Activated T-helper 1 cell treated with anti-CD3 and anti-CD28 coated beads, Interleukin-12 subunit alpha, Interleukin-12 subunit beta, Interleukin-2, Interleukin-4 antibody, amounts not matched to agents 30 ng/mL and 10 ng/mL and 1 ng/mL, durations not matched to agents 14 hours and 24 hours and 36 hours (primary cell): Measurements from ENCODE around the gene LGR6. TPM values are rescaled to one million over a fixed set of nuclear protein-coding genes. Genes with fewer than 3 reads are reported as not detected.

Source experiments
- DNase-seq: peaks from one replicate; pipeline ENCODE4 v3.0.0; 2021; ENCODE audit warnings: low spot score
- H3K27ac Mint-ChIP-seq: one replicate; pipeline ENCODE4 v1.8.0; 2021; ENCODE audit warnings: mild to moderate bottlenecking, mixed read lengths
- H3K27me3 Mint-ChIP-seq: one replicate; pipeline ENCODE4 v1.8.0; 2022; ENCODE audit warnings: mild to moderate bottlenecking, moderate library complexity, mixed read lengths; ENCODE audit not compliant: insufficient read depth
- H3K36me3 Mint-ChIP-seq: one replicate; pipeline ENCODE4 v1.8.0; 2021; ENCODE audit warnings: low read depth, mixed read lengths
- H3K4me1 Mint-ChIP-seq: one replicate; pipeline ENCODE4 v1.8.0; 2021; ENCODE audit warnings: low read depth, mixed read lengths
- H3K4me3 Mint-ChIP-seq: one replicate; pipeline ENCODE4 v1.8.0; 2021; ENCODE audit warnings: mild to moderate bottlenecking, moderate library complexity, mixed read lengths
- H3K9me3 Mint-ChIP-seq: one replicate; pipeline ENCODE4 v1.8.0; 2021; ENCODE audit warnings: mixed read lengths
- intact Hi-C: fragments of 100-400 bp; cut with micrococcal nuclease; formaldehyde crosslinking; loops from one replicate; pipeline ENCODE4 v1.15.1; 2024
- total RNA-seq: library from RNA; stranded (reverse); gene quantifications from 2 replicates; pipeline ENCODE4 v1.2.3, GENCODE V29; 2022

The LGR6 gene
- total RNA-seq, 1 donor from 2014 or later, result not detected

- no peak overlapping the region for H3K27ac Mint-ChIP-seq
- no peak for DNase-seq
- H3K4me3 Mint-ChIP-seq, result no peak overlapping the region
- intact Hi-C loops, result no loop called here
- no peaks in the 10 kb centered on the region for H3K36me3 Mint-ChIP-seq
- no peaks in the 10 kb centered on the region for H3K9me3 Mint-ChIP-seq
- H3K27me3 Mint-ChIP-seq, result peaks cover 17% of the 10 kb centered on the region
- H3K4me1 Mint-ChIP-seq, result no peaks in the 10 kb centered on the region
Observed at GRCh38 chr1:202201971-202202370, 8.4 kb downstream of the LGR6 start.

GRCh38 chr1:202202500-202203168 is 9.0 kb downstream of the LGR6 start:
- H3K9me3 Mint-ChIP-seq, result no peaks in the 10 kb centered on the region
- intact Hi-C loops, result no loop called here
- H3K36me3 Mint-ChIP-seq, result no peaks in the 10 kb centered on the region
- no peak overlapping the region for H3K27ac Mint-ChIP-seq
- peaks cover 13% of the 10 kb centered on the region for H3K27me3 Mint-ChIP-seq
- no peaks in the 10 kb centered on the region for H3K4me1 Mint-ChIP-seq
- H3K4me3 Mint-ChIP-seq, result no peak overlapping the region
- DNase-seq, result no peak

GRCh38 chr1:202203238-202204039 is 9.8 kb downstream of the LGR6 start:
- Mint-ChIP-seq H3K27ac (no peak overlapping the region), H3K9me3 (no peaks in the 10 kb centered on the region), H3K36me3 (no peaks in the 10 kb centered on the region), H3K4me3 (no peak overlapping the region), H3K4me1 (no peaks in the 10 kb centered on the region), H3K27me3 (peaks cover 10% of the 10 kb centered on the region)
- intact Hi-C loops, result no loop called here
- no peak for DNase-seq

- H3K27ac Mint-ChIP-seq, result no peak overlapping the region
- no peak for DNase-seq
- H3K4me3 Mint-ChIP-seq, result no peak overlapping the region
- intact Hi-C loops, result no loop called here
- H3K9me3 Mint-ChIP-seq, result no peaks in the 10 kb centered on the region
- peaks cover 6% of the 10 kb centered on the region for H3K27me3 Mint-ChIP-seq
- H3K4me1 Mint-ChIP-seq, result no peaks in the 10 kb centered on the region
- no peaks in the 10 kb centered on the region for H3K36me3 Mint-ChIP-seq
Observed at GRCh38 chr1:202204065-202204464, 10.5 kb downstream of the LGR6 start.

DNA sequence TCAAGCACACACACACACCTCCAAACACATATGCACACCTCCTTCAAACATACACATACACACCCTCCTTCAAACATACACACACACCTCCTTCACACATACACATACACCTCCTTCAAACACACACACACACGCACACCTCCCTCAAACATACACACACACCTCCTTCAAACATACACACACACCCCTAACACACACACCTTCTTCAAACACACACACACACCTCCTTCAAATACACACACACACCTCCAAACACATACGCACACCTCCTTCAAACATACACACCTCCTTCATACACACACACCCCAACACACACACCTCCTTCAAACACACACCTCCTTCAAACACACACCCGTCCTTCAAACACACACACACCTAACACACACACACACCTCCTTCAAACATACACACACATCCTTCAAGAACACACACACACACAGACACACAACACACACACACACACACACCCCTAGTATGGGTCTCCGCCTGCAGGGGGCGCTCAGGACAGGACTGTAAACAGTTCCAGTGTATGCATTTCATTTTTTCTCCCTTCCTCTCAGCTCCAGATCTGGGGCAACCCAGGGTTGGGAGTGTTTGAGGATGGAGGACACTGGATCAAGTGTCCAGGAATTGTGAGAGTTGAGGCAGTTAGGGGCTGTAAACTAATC is 12.1 kb downstream of the LGR6 start:
- Mint-ChIP-seq H3K27me3 (peaks cover 6% of the 10 kb centered on the region), H3K4me1 (no peaks in the 10 kb centered on the region), H3K9me3 (no peaks in the 10 kb centered on the region), H3K36me3 (no peaks in the 10 kb centered on the region), H3K27ac (no peak overlapping the region), H3K4me3 (no peak overlapping the region)
- no peak for DNase-seq
- intact Hi-C loops, result no loop called here

DNA sequence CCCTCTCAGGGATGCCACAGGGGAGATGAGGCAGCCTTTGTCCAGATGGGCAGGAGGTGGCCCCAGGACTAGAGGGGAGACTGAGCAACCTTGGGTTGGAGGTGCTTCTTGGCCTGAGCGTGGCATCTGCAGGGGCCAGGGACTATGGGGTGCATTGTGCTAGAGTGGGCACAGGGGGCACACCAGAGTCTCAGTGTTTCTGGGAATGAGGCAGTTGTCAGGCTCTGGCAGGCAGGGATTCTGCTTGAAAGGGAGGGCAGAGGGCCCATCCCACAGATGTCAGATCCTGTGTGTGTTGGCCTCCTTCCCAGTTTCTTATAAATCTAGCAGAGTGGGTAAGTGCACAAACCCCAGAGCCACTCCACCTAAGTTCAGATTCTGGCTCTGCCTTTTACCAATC is 13.7 kb downstream of the LGR6 start:
- Mint-ChIP-seq H3K9me3 (no peaks in the 10 kb centered on the region), H3K27me3 (peaks cover 14% of the 10 kb centered on the region), H3K27ac (no peak overlapping the region), H3K4me1 (no peaks in the 10 kb centered on the region), H3K4me3 (no peak overlapping the region), H3K36me3 (no peaks in the 10 kb centered on the region)
- no peak for DNase-seq
- intact Hi-C loops, result no loop called here

DNA sequence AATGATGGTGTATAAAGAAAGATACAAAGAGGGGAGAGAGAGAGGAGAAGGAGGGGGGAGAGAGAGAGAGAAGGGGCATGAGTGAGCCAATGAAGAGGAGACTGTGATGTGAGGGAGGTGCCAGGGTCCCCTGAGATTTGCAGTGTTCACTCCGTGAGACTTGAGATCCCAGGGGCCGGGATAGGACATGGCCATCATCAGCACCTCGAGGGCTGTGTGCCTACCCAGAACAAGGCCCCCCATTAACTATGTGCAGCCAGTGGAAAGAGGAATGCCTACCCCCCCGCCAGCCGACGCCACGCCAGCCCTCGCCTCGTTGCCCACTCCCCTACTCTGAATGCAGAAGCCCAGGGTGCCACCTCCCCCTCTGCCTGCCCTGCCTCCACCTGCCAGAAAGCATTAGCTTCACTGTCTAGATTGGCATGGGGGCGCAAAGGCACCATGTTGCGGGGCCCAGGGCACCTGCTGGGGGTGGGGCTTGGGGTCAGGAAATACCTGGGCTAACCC is 14.8 kb downstream of the LGR6 start:
- no peak overlapping the region for H3K4me3 Mint-ChIP-seq
- H3K4me1 Mint-ChIP-seq, result no peaks in the 10 kb centered on the region
- intact Hi-C loops, result no loop called here
- H3K27me3 Mint-ChIP-seq, result peaks cover 24% of the 10 kb centered on the region
- H3K36me3 Mint-ChIP-seq, result no peaks in the 10 kb centered on the region
- no peaks in the 10 kb centered on the region for H3K9me3 Mint-ChIP-seq
- H3K27ac Mint-ChIP-seq, result no peak overlapping the region
- DNase-seq, result no peak

- Mint-ChIP-seq H3K27me3 (peaks cover 39% of the 10 kb centered on the region), H3K36me3 (no peaks in the 10 kb centered on the region), H3K4me3 (no peak overlapping the region), H3K9me3 (no peaks in the 10 kb centered on the region), H3K4me1 (no peaks in the 10 kb centered on the region), H3K27ac (no peak overlapping the region)
- intact Hi-C loops, result no loop called here
- DNase-seq, result no peak
Observed at GRCh38 chr1:202210385-202210784, 16.8 kb downstream of the LGR6 start.

- no peak overlapping the region for H3K27ac Mint-ChIP-seq
Observed at GRCh38 chr1:202210969-202211368, 17.4 kb downstream of the LGR6 start.

DNA sequence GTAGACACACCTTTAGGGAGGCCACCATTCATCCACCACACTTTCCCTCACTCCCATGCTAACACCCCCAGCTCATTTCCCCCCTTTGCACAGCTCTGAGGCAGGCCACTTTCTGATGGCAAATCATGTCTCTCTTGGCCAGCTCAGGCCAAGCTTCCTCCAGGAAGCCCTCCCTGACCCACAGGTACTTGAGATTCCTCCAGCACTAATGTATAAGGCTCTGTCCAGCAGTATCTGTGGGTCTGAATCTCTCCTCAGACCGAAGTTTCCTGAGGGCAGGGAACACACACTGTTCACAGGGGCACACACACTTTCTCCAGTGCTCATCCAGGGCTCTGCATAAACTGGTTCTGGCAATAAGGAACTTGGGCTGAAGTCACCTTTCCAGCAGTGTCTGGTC is 19.2 kb downstream of the LGR6 start:
- H3K4me1 Mint-ChIP-seq, result no peaks in the 10 kb centered on the region
- no peak overlapping the region for H3K4me3 Mint-ChIP-seq
- no peaks in the 10 kb centered on the region for H3K36me3 Mint-ChIP-seq
- intact Hi-C loops, result no loop called here
- H3K27me3 Mint-ChIP-seq, result peaks cover 47% of the 10 kb centered on the region
- no peak overlapping the region for H3K27ac Mint-ChIP-seq
- no peak for DNase-seq
- no peaks in the 10 kb centered on the region for H3K9me3 Mint-ChIP-seq

More at GRCh38 chr1:202210969-202211368, 17.4 kb downstream of the LGR6 start:
- H3K9me3 Mint-ChIP-seq, result no peaks in the 10 kb centered on the region
- H3K27me3 Mint-ChIP-seq, result peaks cover 43% of the 10 kb centered on the region
- intact Hi-C loops, result no loop called here
- no peaks in the 10 kb centered on the region for H3K4me1 Mint-ChIP-seq
- no peak for DNase-seq
- no peaks in the 10 kb centered on the region for H3K36me3 Mint-ChIP-seq
- H3K4me3 Mint-ChIP-seq, result no peak overlapping the region

DNA sequence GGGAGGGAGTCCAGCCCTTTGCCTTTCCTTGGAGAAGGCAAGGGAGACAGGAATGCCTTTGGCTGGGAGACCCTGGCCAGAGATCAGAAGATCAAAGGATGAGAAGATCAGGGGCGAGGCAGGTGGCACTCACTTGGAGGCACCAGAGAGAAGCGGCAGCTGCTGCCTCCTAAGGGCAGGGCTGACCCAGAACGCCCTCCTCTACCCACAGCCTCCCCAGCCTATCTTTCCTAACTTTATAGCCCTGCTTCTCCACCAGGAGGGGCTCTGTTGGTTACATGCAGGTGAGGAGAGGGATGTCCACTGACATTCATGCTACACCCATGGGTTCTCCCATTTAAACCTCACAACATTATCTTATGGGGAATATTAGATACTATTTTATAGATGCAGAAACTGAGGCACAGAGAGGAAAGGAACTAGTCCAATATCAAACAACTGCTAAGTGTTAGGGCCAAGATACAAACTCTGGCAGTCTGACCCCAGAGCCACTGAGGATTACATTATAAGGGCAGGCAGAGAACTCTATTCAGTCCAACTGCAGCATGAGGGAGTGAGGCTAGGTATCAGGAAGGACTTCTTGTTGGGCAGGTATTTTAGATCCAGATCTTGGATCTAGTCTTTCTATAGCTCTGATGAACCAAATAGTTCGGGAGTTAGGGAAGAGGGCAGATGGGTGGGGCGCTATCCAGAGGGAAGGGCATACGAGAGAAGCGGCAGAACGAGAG is 19.9 kb downstream of the LGR6 start:
- H3K36me3 Mint-ChIP-seq, result no peaks in the 10 kb centered on the region
- no peaks in the 10 kb centered on the region for H3K4me1 Mint-ChIP-seq
- intact Hi-C loops, result no loop called here
- DNase-seq, result no peak
- H3K9me3 Mint-ChIP-seq, result no peaks in the 10 kb centered on the region
- H3K27ac Mint-ChIP-seq, result no peak overlapping the region
- no peak overlapping the region for H3K4me3 Mint-ChIP-seq
- H3K27me3 Mint-ChIP-seq, result peaks cover 44% of the 10 kb centered on the region

DNA sequence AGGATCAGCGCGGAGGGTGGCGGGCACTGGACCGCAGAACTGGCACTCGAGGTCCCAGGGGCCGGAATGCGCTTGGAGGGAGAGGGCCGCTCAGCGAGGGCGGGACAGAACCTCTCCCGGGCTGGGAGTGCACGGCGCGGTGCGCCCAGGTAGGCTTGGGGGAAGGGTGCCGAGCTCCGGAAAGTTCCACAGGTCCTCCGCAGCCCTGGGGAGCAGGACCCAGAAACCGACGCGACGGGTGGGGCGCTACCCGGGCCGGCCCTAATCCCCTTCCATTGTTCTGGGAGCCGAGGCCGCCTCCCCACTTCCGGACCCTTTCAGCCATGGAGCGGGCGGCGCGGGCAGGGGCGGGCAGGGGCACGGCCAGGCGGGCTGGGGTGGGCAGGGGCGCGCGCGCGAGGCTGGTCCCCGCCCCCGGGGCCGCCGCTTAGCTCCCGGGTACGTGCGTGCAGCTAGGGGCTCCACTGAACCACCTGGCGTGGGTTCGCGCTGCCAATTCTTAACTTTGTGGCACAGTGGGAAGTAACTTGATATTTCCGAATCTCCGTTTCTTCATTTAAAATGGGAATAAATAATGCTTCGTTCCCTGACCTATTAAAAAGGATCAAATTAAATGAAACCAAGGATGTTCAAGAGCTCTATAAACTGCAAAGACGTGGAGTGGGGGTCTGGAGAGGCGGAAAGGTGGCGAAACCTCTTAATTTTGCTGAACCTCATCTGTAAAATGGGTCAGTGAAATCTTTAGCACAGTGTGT is 20.7 kb downstream of the LGR6 start:
- Mint-ChIP-seq H3K4me3 (no peak overlapping the region), H3K36me3 (no peaks in the 10 kb centered on the region), H3K4me1 (no peaks in the 10 kb centered on the region), H3K9me3 (no peaks in the 10 kb centered on the region), H3K27me3 (peaks cover 45% of the 10 kb centered on the region), H3K27ac (no peak overlapping the region)
- intact Hi-C loops, result no loop called here
- no peak for DNase-seq
